Suppressor macrophage (primary cell): Measurements from ENCODE around the gene CAMK1D.
"Not testable (repeated sequence)": the region's sequence is repeated elsewhere in the genome, so short reads cannot be mapped to it uniquely, and the experiment has no call there.

Source experiments
- DNase-seq, 4 experiments: peaks; one replicate each; pipeline ENCODE4 v3.0.0-alpha.2; 2020 to 2022

CAMK1D gene

GRCh38 chr10:12729885-12730284, 380.5 kb downstream of the CAMK1D start:
- peak in 1 of 4 experiments; percentile 18 for DNase-seq

- DNase-seq: peak in 1 of 4 experiments; percentile 4
Observed at GRCh38 chr10:12730809-12731519, 381.6 kb downstream of the CAMK1D start.

- no peak for DNase-seq
Observed at GRCh38 chr10:12733271-12733670, 383.9 kb downstream of the CAMK1D start.

- DNase-seq: no peak
Observed at GRCh38 chr10:12735843-12736462, 386.6 kb downstream of the CAMK1D start.

- no peak for DNase-seq
Observed at GRCh38 chr10:12740813-12741212, 391.5 kb downstream of the CAMK1D start.

GRCh38 chr10:12741360-12741804, 392.0 kb downstream of the CAMK1D start:
- DNase-seq: no peak

- peak; percentile 35 to 53 (median 42) for DNase-seq
Observed at GRCh38 chr10:12742771-12743170, 393.4 kb downstream of the CAMK1D start.

- not testable (repeated sequence) for DNase-seq
Observed at GRCh38 chr10:12743466-12743865, 394.1 kb downstream of the CAMK1D start.

- DNase-seq: no peak
Observed at GRCh38 chr10:12743941-12744340, 394.6 kb downstream of the CAMK1D start.

- no peak for DNase-seq
Observed at GRCh38 chr10:12748186-12748585, 398.8 kb downstream of the CAMK1D start.

- no peak for DNase-seq
Observed at GRCh38 chr10:12749760-12750478, 400.6 kb downstream of the CAMK1D start.

GRCh38 chr10:12750526-12751201, 401.3 kb downstream of the CAMK1D start:
- no peak for DNase-seq

- no peak for DNase-seq
Observed at GRCh38 chr10:12755075-12755474, 405.7 kb downstream of the CAMK1D start.

GRCh38 chr10:12757351-12757750, 408.0 kb downstream of the CAMK1D start:
- DNase-seq: no peak

- no peak for DNase-seq
Observed at GRCh38 chr10:12758271-12758670, 408.9 kb downstream of the CAMK1D start.

- DNase-seq: no peak
Observed at GRCh38 chr10:12766223-12766622, 416.9 kb downstream of the CAMK1D start.

GRCh38 chr10:12768156-12769100, 419.1 kb downstream of the CAMK1D start:
- no peak for DNase-seq

GRCh38 chr10:12769323-12770044, 420.1 kb downstream of the CAMK1D start:
- no peak for DNase-seq

GRCh38 chr10:12771981-12772760, 422.8 kb downstream of the CAMK1D start:
- no peak for DNase-seq
